ENCODE results near the gene SLPI.

- no peak for TF ChIP-seq CTCF (IDR thresholded peaks at IDR 0.05)
- no peak for TF ChIP-seq POLR2A (IDR thresholded peaks at IDR 0.05)
Observed at GRCh38 chr20:45269056-45269455, 14.7 kb upstream of the SLPI start.
